GM12878 (cell line): ENCODE data around the gene TMEM94. TPM values are rescaled to one million over a fixed set of nuclear protein-coding genes. Genes with fewer than 3 reads are reported as not detected.
A peak's percentile ranks its signal among the peaks of the same experiment; 100 is the strongest.

Source experiments
- BACH1 ChIP-seq: fragments of 450-650 bp; IDR thresholded peaks from 2 replicates; pipeline ENCODE4 v1.6.1; 2017; ENCODE audit warnings: mild to moderate bottlenecking, borderline replicate concordance
- BHLHE40 ChIP-seq, 2 experiments: fragments of 450-650 bp in 1 of 2; IDR thresholded peaks; 2 replicates each; pipeline ENCODE4 v1.6.1; 2011 to 2017; ENCODE audit warnings: low read depth in 2 of 2, borderline replicate concordance in 1 of 2, improper control_type of control experiment in 1 of 2, low read length in 1 of 2, mild to moderate bottlenecking in 1 of 2
- CREB1 ChIP-seq: IDR thresholded peaks from 2 replicates; pipeline ENCODE4 v1.6.1; 2012; ENCODE audit warnings: low read depth, mild to moderate bottlenecking, inconsistent platforms
- DPF2 ChIP-seq: fragments of 450-650 bp; IDR thresholded peaks from 2 replicates; pipeline ENCODE4 v1.6.1; 2017; ENCODE audit warnings: mild to moderate bottlenecking
- ETV6 ChIP-seq, 2 experiments: fragments of 450-650 bp in 1 of 2; IDR thresholded peaks in 1 of 2; conservative IDR thresholded peaks in 1 of 2; 2 replicates each; pipeline ENCODE4 v1.6.1; 2014; ENCODE audit warnings: antibody characterized with exemption in 1 of 2, borderline replicate concordance in 1 of 2, low read depth in 1 of 2, mild to moderate bottlenecking in 1 of 2, moderate library complexity in 1 of 2
- KLF5 ChIP-seq: fragments of 450-650 bp; IDR thresholded peaks from 2 replicates; pipeline ENCODE4 v1.6.1; 2014; ENCODE audit warnings: mild to moderate bottlenecking; ENCODE audit not compliant: partially characterized antibody
- NFIC ChIP-seq: IDR thresholded peaks from 2 replicates; pipeline ENCODE4 v1.6.1; 2012; ENCODE audit warnings: low read depth, mild to moderate bottlenecking, inconsistent platforms, low read length, moderate library complexity
- POLR2A ChIP-seq: IDR thresholded peaks from 2 replicates; pipeline ENCODE4 v1.6.1; 2011; ENCODE audit warnings: low read depth, mild to moderate bottlenecking, low read length
- RUNX3 ChIP-seq: IDR thresholded peaks from 2 replicates; pipeline ENCODE4 v1.6.1; 2012; ENCODE audit warnings: low read length, inconsistent platforms
- SMC3 ChIP-seq: IDR thresholded peaks from 2 replicates; pipeline ENCODE4 v1.6.1; 2011; ENCODE audit warnings: low read length, improper control_type of control experiment, borderline replicate concordance
- SPI1 ChIP-seq: IDR thresholded peaks from 2 replicates; pipeline ENCODE4 v1.6.1; 2011; ENCODE audit warnings: low read depth, mild to moderate bottlenecking, low read length, moderate library complexity, borderline replicate concordance; ENCODE audit not compliant: insufficient read depth
- SUZ12 ChIP-seq: fragments of 200-600 bp; sonication (generic); IDR thresholded peaks from one replicate; pipeline ENCODE4 v1.6.1; 2018; ENCODE audit warnings: antibody characterized with exemption, mild to moderate bottlenecking; ENCODE audit not compliant: unreplicated experiment
- TCF7 ChIP-seq: IDR thresholded peaks from 2 replicates; pipeline ENCODE4 v1.6.1; 2014; ENCODE audit warnings: antibody characterized with exemption, borderline replicate concordance
- WRNIP1 ChIP-seq: IDR thresholded peaks from 2 replicates; pipeline ENCODE4 v1.6.1; 2011; ENCODE audit warnings: low read depth, low read length, improper control_type of control experiment, borderline replicate concordance
- ZBTB4 ChIP-seq: fragments of 450-650 bp; formaldehyde crosslinking; IDR thresholded peaks from 2 replicates; pipeline ENCODE4 v1.4.0; 2022; ENCODE audit warnings: mild to moderate bottlenecking, moderate library complexity
- ZNF207 ChIP-seq: fragments of 450-650 bp; IDR thresholded peaks from 2 replicates; pipeline ENCODE4 v1.6.1; 2014; ENCODE audit warnings: antibody characterized with exemption, mild to moderate bottlenecking, borderline replicate concordance
- ZNF274 ChIP-seq: IDR thresholded peaks from one replicate; pipeline ENCODE4 v1.8.0; 2011; ENCODE audit not compliant: insufficient read length, insufficient read depth
- ZSCAN29 ChIP-seq: fragments of 450-650 bp; IDR thresholded peaks from 2 replicates; pipeline ENCODE4 v1.6.1; 2017; ENCODE audit warnings: mild to moderate bottlenecking, moderate library complexity
- polyA plus RNA-seq, 11 experiments: library from polyadenylated mRNA; depleted of rRNA in 4 of 11; unstranded in 6 of 11; stranded (reverse) in 5 of 11; fragments of >200 nt; fragmentation: Nextera tagmentation in 4 of 11; fragmentation: Illumina TruSeq in 1 of 11; extraction: Ambion mirVana in 4 of 11; extraction: Trizol in 1 of 11; gene quantifications; 1 replicate in 1 of 11; 2 replicates in 10 of 11; pipeline versions ENCODE4 v1.2.1 to v1.2.3, GENCODE V29; 2011 to 2016; ENCODE audit warnings: inconsistent platforms in 2 of 11, missing spikeins in 2 of 11, low read depth in 1 of 11
- total RNA-seq, 4 experiments: library from RNA; depleted of rRNA in 3 of 4; stranded (reverse); fragments of >200 nt in 3 of 4; fragmentation: Illumina TruSeq in 1 of 4; extraction: Trizol in 1 of 4; gene quantifications; 2 replicates each; pipeline versions ENCODE4 v1.2.1 to v1.2.3, GENCODE V29; 2013 to 2021
- TF ChIP-seq, protein P1 (sequence below): fragments of 450-650 bp; formaldehyde crosslinking; IDR thresholded peaks from 2 replicates; pipeline ENCODE4 v1.5.0; 2022; ENCODE audit warnings: mild to moderate bottlenecking, missing genetic modification characterization
- TF ChIP-seq, protein P2 (sequence below): fragments of 450-650 bp; IDR thresholded peaks from 2 replicates; pipeline ENCODE4 v1.6.1; 2017; ENCODE audit warnings: antibody characterized with exemption, mild to moderate bottlenecking, moderate library complexity
- TF ChIP-seq, protein P3 (sequence below): IDR thresholded peaks from 2 replicates; pipeline ENCODE4 v1.6.1; 2011; ENCODE audit warnings: borderline replicate concordance, low read depth, mild to moderate bottlenecking, moderate library complexity, mixed read lengths, low read length; ENCODE audit not compliant: insufficient read depth; ENCODE audit errors: extremely low read length

TMEM94 gene
- total and polyA plus RNA-seq, 10 of the 15 experiments (the other 5 are each of a cell fraction or from before 2014, with no cell fraction given): 0.31 to 70.7 (median 24.4) TPM

DNA sequence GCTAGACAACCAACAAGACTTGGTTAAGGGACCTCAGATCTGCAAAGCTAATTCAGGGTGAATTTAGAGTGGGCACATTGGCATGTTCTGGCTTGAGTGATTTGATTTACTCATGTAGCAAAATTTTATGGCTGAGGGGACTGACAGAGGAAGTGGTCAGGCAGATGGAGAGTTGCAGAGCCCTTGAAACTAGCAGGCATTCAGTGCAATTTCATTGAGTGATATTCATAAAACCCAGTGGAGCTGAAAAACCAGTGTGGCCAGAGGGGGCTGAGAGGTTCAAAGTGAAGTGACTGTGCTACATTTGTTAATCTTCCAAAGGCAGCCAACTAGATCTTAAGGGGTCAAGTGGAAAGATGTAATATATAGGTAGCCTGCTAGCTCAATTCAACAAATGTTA is 2.2 kb upstream of the TMEM94 start (continued):
- TF ChIP-seq ZBTB4 (CRISPR knock-in tag) (no peak), WRNIP1 (no peak), DPF2 (peak; percentile 68; the same call in 1 of the 2 replicates), KLF5 (no peak), SMC3 (no peak), ETV6 (conservative IDR thresholded peaks at IDR 0.05 in 1 of 2, IDR thresholded peaks at IDR 0.05 in 1 of 2; ENCODE audit: borderline replicate concordance in 1 of 2, low read depth in 1 of 2) (no peak), NFIC (peak; percentile 32; the same call in 1 of the 2 replicates), TCF7 (no peak), RUNX3 (peak; percentile 87), SPI1 (peak; percentile 83), BHLHE40 (IDR thresholded peaks at IDR 0.05; ENCODE audit: borderline replicate concordance in 1 of 2, low read depth in 2 of 2, low read length in 1 of 2) (peak in 1 of 2 experiments; percentile 13; a peak in 1 of 4 replicates), BACH1 (no peak), POLR2A (no peak), ZNF207 (no peak), ZNF274 (no peak), CREB1 (no peak), SUZ12 (no peak), ZSCAN29 (no peak)
- TF ChIP-seq, protein P1, sequence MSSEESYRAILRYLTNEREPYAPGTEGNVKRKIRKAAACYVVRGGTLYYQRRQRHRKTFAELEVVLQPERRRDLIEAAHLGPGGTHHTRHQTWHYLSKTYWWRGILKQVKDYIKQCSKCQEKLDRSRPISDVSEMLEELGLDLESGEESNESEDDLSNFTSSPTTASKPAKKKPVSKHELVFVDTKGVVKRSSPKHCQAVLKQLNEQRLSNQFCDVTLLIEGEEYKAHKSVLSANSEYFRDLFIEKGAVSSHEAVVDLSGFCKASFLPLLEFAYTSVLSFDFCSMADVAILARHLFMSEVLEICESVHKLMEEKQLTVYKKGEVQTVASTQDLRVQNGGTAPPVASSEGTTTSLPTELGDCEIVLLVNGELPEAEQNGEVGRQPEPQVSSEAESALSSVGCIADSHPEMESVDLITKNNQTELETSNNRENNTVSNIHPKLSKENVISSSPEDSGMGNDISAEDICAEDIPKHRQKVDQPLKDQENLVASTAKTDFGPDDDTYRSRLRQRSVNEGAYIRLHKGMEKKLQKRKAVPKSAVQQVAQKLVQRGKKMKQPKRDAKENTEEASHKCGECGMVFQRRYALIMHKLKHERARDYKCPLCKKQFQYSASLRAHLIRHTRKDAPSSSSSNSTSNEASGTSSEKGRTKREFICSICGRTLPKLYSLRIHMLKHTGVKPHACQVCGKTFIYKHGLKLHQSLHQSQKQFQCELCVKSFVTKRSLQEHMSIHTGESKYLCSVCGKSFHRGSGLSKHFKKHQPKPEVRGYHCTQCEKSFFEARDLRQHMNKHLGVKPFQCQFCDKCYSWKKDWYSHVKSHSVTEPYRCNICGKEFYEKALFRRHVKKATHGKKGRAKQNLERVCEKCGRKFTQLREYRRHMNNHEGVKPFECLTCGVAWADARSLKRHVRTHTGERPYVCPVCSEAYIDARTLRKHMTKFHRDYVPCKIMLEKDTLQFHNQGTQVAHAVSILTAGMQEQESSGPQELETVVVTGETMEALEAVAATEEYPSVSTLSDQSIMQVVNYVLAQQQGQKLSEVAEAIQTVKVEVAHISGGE (CRISPR knock-in tag): no peak
- TF ChIP-seq, protein P2, sequence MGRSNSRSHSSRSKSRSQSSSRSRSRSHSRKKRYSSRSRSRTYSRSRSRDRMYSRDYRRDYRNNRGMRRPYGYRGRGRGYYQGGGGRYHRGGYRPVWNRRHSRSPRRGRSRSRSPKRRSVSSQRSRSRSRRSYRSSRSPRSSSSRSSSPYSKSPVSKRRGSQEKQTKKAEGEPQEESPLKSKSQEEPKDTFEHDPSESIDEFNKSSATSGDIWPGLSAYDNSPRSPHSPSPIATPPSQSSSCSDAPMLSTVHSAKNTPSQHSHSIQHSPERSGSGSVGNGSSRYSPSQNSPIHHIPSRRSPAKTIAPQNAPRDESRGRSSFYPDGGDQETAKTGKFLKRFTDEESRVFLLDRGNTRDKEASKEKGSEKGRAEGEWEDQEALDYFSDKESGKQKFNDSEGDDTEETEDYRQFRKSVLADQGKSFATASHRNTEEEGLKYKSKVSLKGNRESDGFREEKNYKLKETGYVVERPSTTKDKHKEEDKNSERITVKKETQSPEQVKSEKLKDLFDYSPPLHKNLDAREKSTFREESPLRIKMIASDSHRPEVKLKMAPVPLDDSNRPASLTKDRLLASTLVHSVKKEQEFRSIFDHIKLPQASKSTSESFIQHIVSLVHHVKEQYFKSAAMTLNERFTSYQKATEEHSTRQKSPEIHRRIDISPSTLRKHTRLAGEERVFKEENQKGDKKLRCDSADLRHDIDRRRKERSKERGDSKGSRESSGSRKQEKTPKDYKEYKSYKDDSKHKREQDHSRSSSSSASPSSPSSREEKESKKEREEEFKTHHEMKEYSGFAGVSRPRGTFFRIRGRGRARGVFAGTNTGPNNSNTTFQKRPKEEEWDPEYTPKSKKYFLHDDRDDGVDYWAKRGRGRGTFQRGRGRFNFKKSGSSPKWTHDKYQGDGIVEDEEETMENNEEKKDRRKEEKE: no peak
- TF ChIP-seq, protein P3, sequence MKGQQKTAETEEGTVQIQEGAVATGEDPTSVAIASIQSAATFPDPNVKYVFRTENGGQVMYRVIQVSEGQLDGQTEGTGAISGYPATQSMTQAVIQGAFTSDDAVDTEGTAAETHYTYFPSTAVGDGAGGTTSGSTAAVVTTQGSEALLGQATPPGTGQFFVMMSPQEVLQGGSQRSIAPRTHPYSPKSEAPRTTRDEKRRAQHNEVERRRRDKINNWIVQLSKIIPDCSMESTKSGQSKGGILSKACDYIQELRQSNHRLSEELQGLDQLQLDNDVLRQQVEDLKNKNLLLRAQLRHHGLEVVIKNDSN: no peak
